Colonic mucosa (tissue), 4 donors: ENCODE results near the gene S100A12. TPM values are rescaled to one million over a fixed set of nuclear protein-coding genes. Genes with fewer than 3 reads are reported as not detected.

Experiments
- DNase-seq: peaks from one replicate; pipeline ENCODE4 v3.0.0-alpha.2; 2020
- H3K27ac ChIP-seq: fragments of 200-600 bp; one replicate; pipeline ENCODE4 v1.8.0; 2021
- H3K27me3 ChIP-seq: fragments of 200-600 bp; one replicate; pipeline ENCODE4 v1.8.0; 2021
- H3K36me3 ChIP-seq: fragments of 200-600 bp; one replicate; pipeline ENCODE4 v1.8.0; 2021
- H3K4me1 ChIP-seq: fragments of 200-600 bp; one replicate; pipeline ENCODE4 v1.8.0; 2021; ENCODE audit warnings: mild to moderate bottlenecking
- H3K4me3 ChIP-seq: fragments of 200-600 bp; one replicate; pipeline ENCODE4 v1.8.0; 2021
- H3K9ac ChIP-seq, 2 donors: one replicate each; pipeline ENCODE4 v1.7.0; 2013; ENCODE audit warnings: control low read depth in 2 of 2, low read depth in 2 of 2, low read length in 2 of 2
- H3K9me3 ChIP-seq: fragments of 200-600 bp; one replicate; pipeline ENCODE4 v1.8.0; 2021
- intact Hi-C: fragments of 100-400 bp; cut with DNase I; formaldehyde crosslinking; loops from one replicate; pipeline ENCODE4 v1.14.1; 2022
- total RNA-seq, 2 donors: library from RNA; stranded (reverse); fragmentation: NEBNext Ultra II Directional in 1 of 2; extraction: Animal tissue kit (Norgen Biotek cat#: 25700) in 1 of 2; gene quantifications; one replicate each; pipeline ENCODE4 v1.2.1, GENCODE V29; 2021
- TF ChIP-seq, protein P1 (sequence below): fragments of 200-600 bp; IDR thresholded peaks from one replicate; pipeline ENCODE4 v1.8.0; 2022; ENCODE audit warnings: antibody characterized with exemption, mild to moderate bottlenecking
- donor health status: healthy.
- donor health status: DM: no; HTN: no; CAD: no.
- donor health status: DM: no; HTN: no; CAD: no.

S100A12 gene
- total RNA-seq, 2 donors from 2014 or later = not detected

DNA sequence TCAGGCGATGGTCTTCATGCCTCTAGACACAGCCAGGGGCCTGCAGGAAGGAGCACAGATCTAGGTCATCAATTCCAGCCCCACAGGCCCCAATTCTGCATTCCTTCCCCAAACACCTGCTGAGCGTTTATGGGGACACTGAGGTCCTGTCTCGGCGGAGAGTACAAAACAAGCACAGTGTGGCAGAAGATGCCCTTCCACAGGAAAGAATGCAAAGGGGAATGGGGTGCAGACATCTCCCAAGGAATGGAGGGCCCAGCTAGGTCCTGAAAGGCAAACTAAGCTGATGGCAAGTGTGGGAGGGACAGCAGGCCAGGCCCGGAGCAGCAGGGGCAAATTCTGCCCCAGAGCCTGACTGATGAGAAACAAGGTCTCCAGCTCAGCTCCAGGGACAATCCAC lies 19.0 kb upstream of the S100A12 start:
- no peaks in the 10 kb centered on the region for H3K27me3 ChIP-seq
- no peak overlapping the region for H3K9ac ChIP-seq
- no peaks in the 10 kb centered on the region for H3K36me3 ChIP-seq
- TF ChIP-seq, protein P1, sequence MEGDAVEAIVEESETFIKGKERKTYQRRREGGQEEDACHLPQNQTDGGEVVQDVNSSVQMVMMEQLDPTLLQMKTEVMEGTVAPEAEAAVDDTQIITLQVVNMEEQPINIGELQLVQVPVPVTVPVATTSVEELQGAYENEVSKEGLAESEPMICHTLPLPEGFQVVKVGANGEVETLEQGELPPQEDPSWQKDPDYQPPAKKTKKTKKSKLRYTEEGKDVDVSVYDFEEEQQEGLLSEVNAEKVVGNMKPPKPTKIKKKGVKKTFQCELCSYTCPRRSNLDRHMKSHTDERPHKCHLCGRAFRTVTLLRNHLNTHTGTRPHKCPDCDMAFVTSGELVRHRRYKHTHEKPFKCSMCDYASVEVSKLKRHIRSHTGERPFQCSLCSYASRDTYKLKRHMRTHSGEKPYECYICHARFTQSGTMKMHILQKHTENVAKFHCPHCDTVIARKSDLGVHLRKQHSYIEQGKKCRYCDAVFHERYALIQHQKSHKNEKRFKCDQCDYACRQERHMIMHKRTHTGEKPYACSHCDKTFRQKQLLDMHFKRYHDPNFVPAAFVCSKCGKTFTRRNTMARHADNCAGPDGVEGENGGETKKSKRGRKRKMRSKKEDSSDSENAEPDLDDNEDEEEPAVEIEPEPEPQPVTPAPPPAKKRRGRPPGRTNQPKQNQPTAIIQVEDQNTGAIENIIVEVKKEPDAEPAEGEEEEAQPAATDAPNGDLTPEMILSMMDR = no peak
- H3K4me3 ChIP-seq = no peak overlapping the region
- peak; percentile 6 for DNase-seq
- no peaks in the 10 kb centered on the region for H3K9me3 ChIP-seq
- intact Hi-C loops = no loop called here
- no peaks in the 10 kb centered on the region for H3K4me1 ChIP-seq
- H3K27ac ChIP-seq = no peak overlapping the region

DNA sequence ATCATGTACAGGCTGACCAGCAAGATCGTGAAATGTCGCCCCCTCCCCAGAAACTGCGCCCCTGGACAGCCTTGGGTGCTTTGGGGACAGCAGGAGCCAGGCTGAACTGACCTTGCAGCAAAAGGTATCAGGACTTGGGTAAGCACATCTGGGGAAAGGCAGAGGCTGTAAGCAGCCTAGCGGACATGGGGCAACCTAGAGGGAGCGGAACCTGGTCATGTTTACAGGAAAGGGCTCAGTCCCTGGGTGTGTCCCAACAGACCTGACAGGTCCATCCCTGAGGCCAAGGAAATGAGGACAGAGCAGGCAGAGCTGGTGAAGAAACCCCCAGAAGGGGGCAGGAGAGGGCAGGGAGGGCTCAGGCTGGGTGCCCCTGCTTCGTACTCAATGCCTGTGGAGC lies 18.5 kb upstream of the S100A12 start:
- intact Hi-C loops = no loop called here
- peak; percentile 15 for DNase-seq
- no peak overlapping the region for H3K4me3 ChIP-seq
- no peak overlapping the region for H3K27ac ChIP-seq
- H3K27me3 ChIP-seq = no peaks in the 10 kb centered on the region
- H3K36me3 ChIP-seq = no peaks in the 10 kb centered on the region
- H3K9ac ChIP-seq = no peak overlapping the region
- H3K9me3 ChIP-seq = no peaks in the 10 kb centered on the region
- TF ChIP-seq, protein P1 = no peak
- H3K4me1 ChIP-seq = no peaks in the 10 kb centered on the region

DNA sequence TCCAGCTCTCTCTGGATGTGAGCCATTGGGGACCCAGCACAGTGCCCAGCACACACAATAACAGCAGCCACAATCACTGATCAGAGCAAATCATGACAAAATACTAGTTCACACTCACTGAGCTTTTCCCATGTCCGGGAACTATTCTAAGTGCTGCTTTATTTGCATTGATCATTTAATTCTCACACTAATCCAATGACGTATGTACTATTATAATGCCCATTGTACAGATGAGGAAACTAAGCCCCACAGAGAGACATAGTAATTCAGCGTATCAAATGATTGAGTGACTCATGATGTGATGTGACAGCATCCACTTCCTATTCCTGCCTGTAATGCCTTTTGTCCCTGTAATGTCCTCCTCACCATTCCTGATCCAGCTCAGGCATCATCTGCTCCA lies 17.4 kb upstream of the S100A12 start:
- TF ChIP-seq, protein P1 = no peak
- Histone ChIP-seq H3K9me3 (no peaks in the 10 kb centered on the region), H3K9ac (no peak overlapping the region), H3K27me3 (no peaks in the 10 kb centered on the region), H3K4me3 (no peak overlapping the region), H3K36me3 (no peaks in the 10 kb centered on the region), H3K27ac (no peak overlapping the region), H3K4me1 (no peaks in the 10 kb centered on the region)
- peak; percentile 12 for DNase-seq
- intact Hi-C loops = no loop called here

DNA sequence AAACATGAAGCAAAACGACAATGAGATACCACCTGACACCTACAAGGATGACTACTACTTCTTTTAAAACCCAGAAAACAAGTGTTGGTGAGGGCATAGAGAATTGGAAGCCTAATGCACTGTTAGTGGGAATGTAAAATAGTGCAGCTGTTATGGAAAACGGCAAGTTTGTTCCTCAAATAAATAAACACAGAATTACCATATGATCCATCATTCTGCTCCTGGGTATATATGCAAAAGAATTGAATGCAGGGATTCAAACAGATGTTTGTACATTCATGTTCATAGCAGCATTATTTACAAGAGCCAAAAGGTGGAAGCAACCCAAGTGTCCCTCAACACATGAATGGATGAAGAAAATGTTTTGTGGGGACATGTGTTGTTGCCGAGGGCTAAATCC lies 16.8 kb upstream of the S100A12 start:
- TF ChIP-seq, protein P1 = no peak
- intact Hi-C loops = no loop called here
- Histone ChIP-seq H3K9ac (no peak overlapping the region), H3K27me3 (no peaks in the 10 kb centered on the region), H3K27ac (no peak overlapping the region), H3K9me3 (no peaks in the 10 kb centered on the region), H3K4me3 (no peak overlapping the region), H3K36me3 (no peaks in the 10 kb centered on the region), H3K4me1 (no peaks in the 10 kb centered on the region)
- no peak for DNase-seq

DNA sequence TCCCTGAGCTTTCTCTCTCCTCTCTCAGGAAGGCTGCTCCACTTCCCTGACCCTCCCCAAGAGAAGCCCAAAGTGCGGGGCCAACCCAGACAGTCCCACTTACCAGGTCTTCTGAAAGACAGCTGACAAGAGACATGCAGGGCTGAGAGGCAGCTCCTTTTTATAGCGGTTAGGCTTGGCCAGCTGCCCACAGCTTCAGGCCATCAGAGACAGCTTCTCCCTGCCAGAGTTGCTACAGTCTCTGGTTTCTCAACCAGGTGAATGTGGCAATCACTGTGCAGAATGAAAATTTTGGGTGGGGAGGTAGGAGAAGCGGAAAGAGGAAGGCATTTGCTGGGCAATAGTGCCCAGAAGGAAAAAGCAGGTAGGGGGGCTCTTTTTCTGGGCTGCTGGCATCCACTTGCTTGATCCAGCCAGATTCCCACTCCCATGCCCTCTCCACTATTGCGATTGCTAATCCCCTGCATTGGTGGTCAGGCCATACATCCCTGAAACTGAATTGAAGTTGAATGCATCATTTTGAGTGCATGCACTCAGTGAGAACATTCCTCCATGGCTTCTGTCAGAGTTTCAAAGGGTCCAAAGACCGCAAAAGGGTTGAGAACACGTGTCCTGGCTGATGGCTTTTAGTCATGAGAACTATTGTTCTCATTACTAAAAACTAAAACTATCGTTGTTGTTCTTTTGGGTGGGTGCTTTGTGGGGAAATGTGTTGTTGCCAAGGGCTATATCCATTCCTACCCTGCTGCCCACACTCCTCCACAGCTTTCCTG lies 15.7 kb upstream of the S100A12 start, which contains the start of gene S100A8:
Gene S100A8 (minus strand): TSS at position 136 of the 773 bp plus-strand sequence. CDS start 538 bp downstream, outside the sequence.
- no peaks in the 10 kb centered on the region for H3K4me1 ChIP-seq
- intact Hi-C loops = no loop called here
- TF ChIP-seq, protein P1 = no peak
- H3K27me3 ChIP-seq = no peaks in the 10 kb centered on the region
- H3K9ac ChIP-seq = no peak within 1 kb of the TSS
- H3K9me3 ChIP-seq = no peaks in the 10 kb centered on the region
- no peaks in the 10 kb centered on the region for H3K36me3 ChIP-seq
- no peak within 1 kb of the TSS for H3K27ac ChIP-seq
- peak; percentile 36 for DNase-seq
- no peak within 1 kb of the TSS for H3K4me3 ChIP-seq
